HG02852 (cell line): ENCODE results near the gene S100Z.
"Not testable (repeated sequence)": the region's sequence is repeated elsewhere in the genome, so short reads cannot be mapped to it uniquely, and the experiment has no call there.

Source experiments
- ATAC-seq: cut with Tn5 transposase; IDR thresholded peaks from one replicate; pipeline ENCODE4 v1.9.1; 2021; ENCODE audit warnings: mild to moderate bottlenecking, moderate library complexity; ENCODE audit not compliant: unreplicated experiment

Gene S100Z

GRCh38 chr5:76945238-76945637 lies 95.4 kb downstream of the S100Z start:
- not testable (repeated sequence) for ATAC-seq

GRCh38 chr5:76946090-76946489 lies 96.3 kb downstream of the S100Z start:
- ATAC-seq: no peak

GRCh38 chr5:76947082-76947503 lies 97.3 kb downstream of the S100Z start:
- ATAC-seq: no peak

GRCh38 chr5:76952795-76953536 lies 103.2 kb downstream of the S100Z start, which contains the start of gene CRHBP:
CRHBP (plus strand) TSS chr5:76953045; CDS start chr5:76953135, 90 bp downstream.
- ATAC-seq: no peak

- ATAC-seq: no peak
Measured at GRCh38 chr5:76953551-76954382, 104.0 kb downstream of the S100Z start.

GRCh38 chr5:76954383-76954763 lies 104.6 kb downstream of the S100Z start:
- no peak for ATAC-seq

- no peak for ATAC-seq
Measured at GRCh38 chr5:76956033-76956432, 106.2 kb downstream of the S100Z start.

- no peak for ATAC-seq
Measured at GRCh38 chr5:76958991-76959767, 109.4 kb downstream of the S100Z start.

- no peak for ATAC-seq
Measured at GRCh38 chr5:76960004-76960625, 110.3 kb downstream of the S100Z start.

- ATAC-seq: no peak
Measured at GRCh38 chr5:76964060-76964459, 114.2 kb downstream of the S100Z start.
